Right lobe of liver (tissue), 4 donors: ENCODE data around the gene ERI2.

ENCODE experiments used
- POLR2A ChIP-seq: fragments of 450-650 bp; IDR thresholded peaks from one replicate; pipeline ENCODE4 v1.6.1; 2017; ENCODE audit warnings: antibody characterized with exemption, mild to moderate bottlenecking
- TF ChIP-seq, protein P1 (sequence below), 4 donors: fragments of 200-600 bp in 3 of 4; fragments of 450-650 bp in 1 of 4; IDR thresholded peaks; one replicate each; pipeline versions ENCODE4 v1.5.1 to v1.8.0; 2016 to 2022; ENCODE audit warnings: antibody characterized with exemption in 4 of 4, mild to moderate bottlenecking in 2 of 4
- donor health status: DM: no; HTN: no; CAD: no.
- donor health status: DM: no; HTN: no; CAD: no.
- donor health status: DM: no; HTN: yes; CAD: no.

DNA sequence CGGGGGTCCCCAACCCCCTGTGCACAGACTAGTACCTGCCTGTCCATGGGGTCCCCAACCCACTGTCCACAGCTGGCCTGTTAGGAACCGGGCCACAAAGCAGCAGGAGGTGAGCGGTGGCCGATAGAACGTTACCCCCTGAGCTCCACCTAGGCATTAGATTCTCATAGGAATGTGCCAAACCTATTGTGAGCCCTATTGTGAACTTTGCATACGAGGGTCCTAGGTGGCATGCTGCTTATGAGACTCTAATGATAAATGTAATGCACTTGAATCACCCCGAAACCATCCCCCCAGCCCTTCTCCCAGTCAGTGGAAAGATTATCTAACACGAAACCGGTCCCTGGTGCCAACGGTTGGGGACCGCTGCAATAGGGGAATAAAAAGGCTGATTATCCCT, 1.6 kb upstream of the ERI2 start:
- TF ChIP-seq, protein P1, sequence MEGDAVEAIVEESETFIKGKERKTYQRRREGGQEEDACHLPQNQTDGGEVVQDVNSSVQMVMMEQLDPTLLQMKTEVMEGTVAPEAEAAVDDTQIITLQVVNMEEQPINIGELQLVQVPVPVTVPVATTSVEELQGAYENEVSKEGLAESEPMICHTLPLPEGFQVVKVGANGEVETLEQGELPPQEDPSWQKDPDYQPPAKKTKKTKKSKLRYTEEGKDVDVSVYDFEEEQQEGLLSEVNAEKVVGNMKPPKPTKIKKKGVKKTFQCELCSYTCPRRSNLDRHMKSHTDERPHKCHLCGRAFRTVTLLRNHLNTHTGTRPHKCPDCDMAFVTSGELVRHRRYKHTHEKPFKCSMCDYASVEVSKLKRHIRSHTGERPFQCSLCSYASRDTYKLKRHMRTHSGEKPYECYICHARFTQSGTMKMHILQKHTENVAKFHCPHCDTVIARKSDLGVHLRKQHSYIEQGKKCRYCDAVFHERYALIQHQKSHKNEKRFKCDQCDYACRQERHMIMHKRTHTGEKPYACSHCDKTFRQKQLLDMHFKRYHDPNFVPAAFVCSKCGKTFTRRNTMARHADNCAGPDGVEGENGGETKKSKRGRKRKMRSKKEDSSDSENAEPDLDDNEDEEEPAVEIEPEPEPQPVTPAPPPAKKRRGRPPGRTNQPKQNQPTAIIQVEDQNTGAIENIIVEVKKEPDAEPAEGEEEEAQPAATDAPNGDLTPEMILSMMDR (IDR thresholded peaks at IDR 0.05): no peak
- TF ChIP-seq POLR2A: no peak
